Brain microvascular endothelial cell (primary cell): Measurements from ENCODE around the gene HSPB6.

Experiments used
- DNase-seq: peaks from one replicate; pipeline ENCODE4 v3.0.0-alpha.2; 2020
- H3K27ac ChIP-seq: fragments of 250-450 bp; sonication (Bioruptor Pico); 2 replicates; pipeline ENCODE4 v1.5.1; 2020; ENCODE audit warnings: mild to moderate bottlenecking, moderate library complexity
- H3K27me3 ChIP-seq: fragments of 250-450 bp; sonication (Bioruptor Pico); replicated peaks from 2 replicates; pipeline ENCODE4 v1.5.1; 2020; ENCODE audit warnings: mild to moderate bottlenecking
- H3K36me3 ChIP-seq: fragments of 250-450 bp; sonication (Bioruptor Pico); replicated peaks from 2 replicates; pipeline ENCODE4 v1.5.1; 2020; ENCODE audit warnings: mild to moderate bottlenecking
- H3K4me3 ChIP-seq: 2 replicates; pipeline ENCODE4 v1.5.1; 2011; ENCODE audit warnings: low read depth, mild to moderate bottlenecking, control low read depth, low read length, moderate library complexity
- CTCF ChIP-seq: IDR thresholded peaks from 2 replicates; pipeline ENCODE4 v1.5.1; 2011; ENCODE audit warnings: low read depth, mild to moderate bottlenecking, moderate library complexity, low read length, control low read depth, inconsistent platforms; ENCODE audit errors: missing control alignments
- in situ Hi-C: cut with HindIII; loops from 2 replicates; pipeline ENCODE4 v1.10.0; 2017; ENCODE audit warnings: low sequenced_read_pairs, low pct_ligation_motif_present

HSPB6 gene

GRCh38 chr19:35714601-35715354 is 42.1 kb downstream of the HSPB6 start:
- no peak for TF ChIP-seq CTCF
- no peaks in the 10 kb centered on the region for H3K27me3 ChIP-seq
- in situ Hi-C loops: no loop called here
- peaks cover under 1% of the 10 kb centered on the region for H3K36me3 ChIP-seq
- no peak overlapping the region for H3K27ac ChIP-seq
- no peak for DNase-seq
- H3K4me3 ChIP-seq: no peak overlapping the region

GRCh38 chr19:35713904-35714495 is 42.8 kb downstream of the HSPB6 start:
- in situ Hi-C loops: no loop called here
- Histone ChIP-seq H3K27me3 (no peaks in the 10 kb centered on the region), H3K36me3 (no peaks in the 10 kb centered on the region), H3K27ac (no peak overlapping the region), H3K4me3 (no peak overlapping the region)
- no peak for DNase-seq
- TF ChIP-seq CTCF: no peak

DNA sequence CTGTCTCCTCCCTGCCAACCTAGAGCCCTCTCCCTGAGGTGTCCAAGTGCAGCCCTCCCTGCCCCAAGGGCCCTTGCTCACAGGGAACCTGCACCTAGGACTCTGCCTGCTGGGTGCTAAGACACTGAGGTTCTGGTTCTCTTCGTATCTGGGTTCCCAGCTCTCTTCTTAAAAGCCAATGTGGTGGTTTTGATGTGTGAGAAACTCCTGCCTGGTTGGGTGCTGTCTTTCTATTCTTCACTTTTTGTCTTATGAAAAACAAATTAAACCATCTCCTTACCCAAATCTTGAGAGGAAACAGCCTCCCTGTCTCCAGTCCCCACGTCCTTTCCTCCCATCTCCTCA is 43.4 kb downstream of the HSPB6 start:
- Histone ChIP-seq H3K27ac (no peak overlapping the region), H3K4me3 (no peak overlapping the region), H3K36me3 (no peaks in the 10 kb centered on the region), H3K27me3 (no peaks in the 10 kb centered on the region)
- in situ Hi-C loops: no loop called here
- DNase-seq: no peak
- no peak for TF ChIP-seq CTCF

- Histone ChIP-seq H3K4me3 (no peak overlapping the region), H3K27ac (no peak overlapping the region), H3K27me3 (no peaks in the 10 kb centered on the region), H3K36me3 (no peaks in the 10 kb centered on the region)
- TF ChIP-seq CTCF: no peak
- in situ Hi-C loops: no loop called here
- no peak for DNase-seq
Observed at GRCh38 chr19:35712567-35713505, 44.0 kb downstream of the HSPB6 start.

GRCh38 chr19:35710784-35711723 is 45.8 kb downstream of the HSPB6 start:
- Histone ChIP-seq H3K36me3 (no peaks in the 10 kb centered on the region), H3K27me3 (no peaks in the 10 kb centered on the region), H3K27ac (no peak overlapping the region), H3K4me3 (no peak overlapping the region)
- in situ Hi-C loops: no loop called here
- no peak for TF ChIP-seq CTCF
- no peak for DNase-seq
